ENCODE results near the gene GTPBP1. TPM values are rescaled to one million over a fixed set of nuclear protein-coding genes. Genes with fewer than 3 reads are reported as not detected.

The GTPBP1 gene
- total and polyA plus RNA-seq, 2 of the 13 experiments (the other 11 are each of a cell fraction or from before 2014, with no cell fraction given), result 22.3 to 27.0 TPM

DNA sequence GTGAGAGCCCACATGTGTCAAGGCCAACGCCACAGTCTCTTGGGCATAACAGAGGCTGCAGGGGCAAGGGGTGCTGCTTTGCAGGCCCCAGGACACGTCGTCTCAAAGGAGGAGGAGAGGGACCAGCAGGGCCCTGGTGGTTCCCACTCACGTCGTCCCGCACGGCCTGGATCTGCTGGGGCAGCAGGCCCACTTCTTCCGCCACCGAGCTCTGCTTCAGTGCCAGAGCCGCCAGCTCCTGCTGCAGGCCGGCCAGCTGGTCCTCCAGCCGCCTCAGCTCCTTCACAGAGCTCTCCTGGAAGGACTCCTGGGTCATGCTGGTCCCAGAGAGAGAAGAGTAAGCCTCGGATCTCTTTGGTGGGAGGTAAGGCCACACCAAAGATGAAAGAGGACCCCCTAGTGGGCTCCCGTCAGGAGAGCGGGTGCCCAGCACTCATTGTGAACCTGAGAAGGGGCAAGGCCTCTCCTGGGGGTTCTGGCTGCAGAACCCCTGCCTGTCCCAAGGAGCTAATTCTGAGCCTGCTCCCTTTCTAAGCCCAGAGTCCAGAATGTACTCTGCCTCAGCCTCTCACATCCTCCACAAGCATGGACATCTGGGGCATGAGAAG is 34.5 kb downstream of the GTPBP1 start:
- ATAC-seq (no peak), DNase-seq (ENCODE audit: low spot score) (no peak), FAIRE-seq (no peak)
- Histone ChIP-seq H3K79me2 (ENCODE audit: insufficient read depth, low read length) (no peaks in the 10 kb centered on the region), H3K36me3 (replicated peaks in 1 of 2; ENCODE audit: control insufficient read depth in 1 of 2, insufficient read depth in 2 of 2, low read length in 2 of 2) (peaks cover 54 to 87% of the 10 kb centered on the region in 2 experiments), H3K27me3 (ENCODE audit: control insufficient read depth in 1 of 2, insufficient read depth in 2 of 2, low read length in 2 of 2) (no peaks in the 10 kb centered on the region), H3K4me1 (ENCODE audit: insufficient read depth, low read length) (peaks cover 9% of the 10 kb centered on the region), H3K9me3 (ENCODE audit: low read length) (no peaks in the 10 kb centered on the region), H3K4me3 (replicated peaks in 1 of 3; ENCODE audit: insufficient read depth in 1 of 3, low read depth in 2 of 3, low read length in 3 of 3) (no peak overlapping the region), H3K4me2 (ENCODE audit: low read depth, low read length) (no peak overlapping the region), H3K9ac (ENCODE audit: insufficient read depth, low read depth, low read length) (no peak overlapping the region), H4K20me1 (ENCODE audit: insufficient read depth, low read length) (no peaks in the 10 kb centered on the region), H2AFZ (ENCODE audit: low read length) (no peak overlapping the region), H3K27ac (ENCODE audit: extremely low read length, insufficient read depth, low read length) (no peak overlapping the region)
- 99% methylated on average over 9 of the region's 15 CpGs for WGBS (ENCODE audit: low lambda C conversion rate)
- no TSS peak for BruUV-seq (replicated peaks)
- intact Hi-C loops (cut with micrococcal nuclease; ENCODE audit: unreplicated experiment), result no loop called here
- no peak for TF ChIP-seq NFE2L1 (CRISPR knock-in tag; IDR thresholded peaks at IDR 0.05; ENCODE audit: borderline replicate concordance)
- no peak for TF ChIP-seq ZNF780A (CRISPR knock-in tag; IDR thresholded peaks at IDR 0.05)
- no peak for TF ChIP-seq SP2 (CRISPR knock-in tag; IDR thresholded peaks at IDR 0.05)
- TF ChIP-seq ZNF205 (CRISPR knock-in tag; IDR thresholded peaks at IDR 0.05), result no peak
- peak; percentile 49 for TF ChIP-seq AGO2 (optimal IDR thresholded peaks at IDR 0.05; ENCODE audit: low read depth, low read length)
- no peak for TF ChIP-seq ZNF225 (CRISPR knock-in tag; IDR thresholded peaks at IDR 0.05)
- TF ChIP-seq HMG20A (CRISPR knock-in tag; IDR thresholded peaks at IDR 0.05; ENCODE audit: borderline replicate concordance), result no peak
- no peak for TF ChIP-seq SRSF4 (IDR thresholded peaks at IDR 0.05; ENCODE audit: low read depth, low read length, poor library complexity, severe bottlenecking)
- TF ChIP-seq SALL2 (CRISPR knock-in tag; IDR thresholded peaks at IDR 0.05), result no peak
- TF ChIP-seq ZFP82 (CRISPR knock-in tag; IDR thresholded peaks at IDR 0.05; ENCODE audit: borderline replicate concordance), result no peak
- TF ChIP-seq MTA3 (CRISPR knock-in tag; IDR thresholded peaks at IDR 0.05), result no peak
- TF ChIP-seq SRSF1 (optimal IDR thresholded peaks at IDR 0.05; ENCODE audit: low read depth, low read length), result no peak
- TF ChIP-seq KLF6 (CRISPR knock-in tag; IDR thresholded peaks at IDR 0.05), result no peak
- TF ChIP-seq ZNF619 (CRISPR knock-in tag; IDR thresholded peaks at IDR 0.05), result no peak
- TF ChIP-seq GZF1 (CRISPR knock-in tag; IDR thresholded peaks at IDR 0.05), result no peak
- TF ChIP-seq AGO1 (IDR thresholded peaks at IDR 0.05; ENCODE audit: low read depth, low read length, poor library complexity, severe bottlenecking), result peak; percentile 62
- TF ChIP-seq POLR2AphosphoS2 (IDR thresholded peaks at IDR 0.05; ENCODE audit: low read depth, low read length), result 0 out of 2 replicates have a peak, but pooled peaks have one; percentile 19
- TF ChIP-seq ZC3H13 (CRISPR knock-in tag; IDR thresholded peaks at IDR 0.05), result no peak
- TF ChIP-seq ZKSCAN1 (IDR thresholded peaks at IDR 0.05; ENCODE audit: low read length), result no peak
- TF ChIP-seq ZNF550 (CRISPR knock-in tag; IDR thresholded peaks at IDR 0.05; ENCODE audit: borderline replicate concordance), result no peak
- CTCF ChIA-PET (ENCODE audit: low intra/inter-chr PET ratio, low total read pairs), result no interaction called here
- in situ Hi-C loops (cut with HindIII; ENCODE audit: extremely low pct_ligation_motif_present, low pct_unique_long_range_greater_than_20kb), result no loop called here
- POLR2A ChIA-PET, result no interaction called here
